Measurements from ENCODE around the gene IPCEF1.

DNA sequence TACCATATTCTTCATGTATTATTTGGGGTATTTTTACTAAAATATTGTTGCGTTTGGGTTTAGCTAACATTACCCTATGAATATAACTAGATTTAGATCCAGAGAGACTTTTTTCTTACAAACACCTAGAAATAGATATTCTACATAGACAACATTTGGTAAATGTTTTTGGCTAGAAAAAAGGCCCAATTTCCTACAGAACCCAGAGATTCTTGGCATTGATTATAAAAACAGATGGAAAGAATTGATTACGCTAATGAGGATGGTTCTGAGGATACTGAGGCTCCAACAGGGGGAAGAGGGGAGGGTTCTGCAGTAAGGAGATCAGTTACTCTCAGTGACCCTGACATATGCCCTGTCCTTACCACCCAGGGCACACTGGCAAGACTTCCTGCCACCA, 123.2 kb downstream of the IPCEF1 start:
- TF ChIP-seq ZFP30 (CRISPR knock-in tag; IDR thresholded peaks at IDR 0.05) (no peak), ZNF70 (CRISPR knock-in tag; IDR thresholded peaks at IDR 0.05) (no peak), RARB (CRISPR knock-in tag; IDR thresholded peaks at IDR 0.05) (no peak), ZNF8 (CRISPR knock-in tag; IDR thresholded peaks at IDR 0.05) (no peak), PPARA (CRISPR knock-in tag; IDR thresholded peaks at IDR 0.05; ENCODE audit: borderline replicate concordance) (no peak), ARNTL (CRISPR knock-in tag; IDR thresholded peaks at IDR 0.05; ENCODE audit: borderline replicate concordance, low read depth) (no peak), ZC3H10 (CRISPR knock-in tag; IDR thresholded peaks at IDR 0.05) (no peak), TCF4 (CRISPR knock-in tag; IDR thresholded peaks at IDR 0.05; ENCODE audit: borderline replicate concordance) (no peak), BACH2 (CRISPR knock-in tag; IDR thresholded peaks at IDR 0.05; ENCODE audit: borderline replicate concordance) (no peak), GLIS3 (CRISPR knock-in tag; IDR thresholded peaks at IDR 0.05) (no peak)
- TF ChIP-seq, protein P1, sequence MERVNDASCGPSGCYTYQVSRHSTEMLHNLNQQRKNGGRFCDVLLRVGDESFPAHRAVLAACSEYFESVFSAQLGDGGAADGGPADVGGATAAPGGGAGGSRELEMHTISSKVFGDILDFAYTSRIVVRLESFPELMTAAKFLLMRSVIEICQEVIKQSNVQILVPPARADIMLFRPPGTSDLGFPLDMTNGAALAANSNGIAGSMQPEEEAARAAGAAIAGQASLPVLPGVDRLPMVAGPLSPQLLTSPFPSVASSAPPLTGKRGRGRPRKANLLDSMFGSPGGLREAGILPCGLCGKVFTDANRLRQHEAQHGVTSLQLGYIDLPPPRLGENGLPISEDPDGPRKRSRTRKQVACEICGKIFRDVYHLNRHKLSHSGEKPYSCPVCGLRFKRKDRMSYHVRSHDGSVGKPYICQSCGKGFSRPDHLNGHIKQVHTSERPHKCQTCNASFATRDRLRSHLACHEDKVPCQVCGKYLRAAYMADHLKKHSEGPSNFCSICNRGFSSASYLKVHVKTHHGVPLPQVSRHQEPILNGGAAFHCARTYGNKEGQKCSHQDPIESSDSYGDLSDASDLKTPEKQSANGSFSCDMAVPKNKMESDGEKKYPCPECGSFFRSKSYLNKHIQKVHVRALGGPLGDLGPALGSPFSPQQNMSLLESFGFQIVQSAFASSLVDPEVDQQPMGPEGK (CRISPR knock-in tag; IDR thresholded peaks at IDR 0.05; ENCODE audit: borderline replicate concordance) = no peak
- TF ChIP-seq, protein P2, sequence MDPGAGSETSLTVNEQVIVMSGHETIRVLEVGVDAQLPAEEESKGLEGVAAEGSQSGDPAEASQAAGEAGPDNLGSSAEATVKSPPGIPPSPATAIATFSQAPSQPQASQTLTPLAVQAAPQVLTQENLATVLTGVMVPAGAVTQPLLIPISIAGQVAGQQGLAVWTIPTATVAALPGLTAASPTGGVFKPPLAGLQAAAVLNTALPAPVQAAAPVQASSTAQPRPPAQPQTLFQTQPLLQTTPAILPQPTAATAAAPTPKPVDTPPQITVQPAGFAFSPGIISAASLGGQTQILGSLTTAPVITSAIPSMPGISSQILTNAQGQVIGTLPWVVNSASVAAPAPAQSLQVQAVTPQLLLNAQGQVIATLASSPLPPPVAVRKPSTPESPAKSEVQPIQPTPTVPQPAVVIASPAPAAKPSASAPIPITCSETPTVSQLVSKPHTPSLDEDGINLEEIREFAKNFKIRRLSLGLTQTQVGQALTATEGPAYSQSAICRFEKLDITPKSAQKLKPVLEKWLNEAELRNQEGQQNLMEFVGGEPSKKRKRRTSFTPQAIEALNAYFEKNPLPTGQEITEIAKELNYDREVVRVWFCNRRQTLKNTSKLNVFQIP (CRISPR knock-in tag; IDR thresholded peaks at IDR 0.05; ENCODE audit: borderline replicate concordance, low read depth) = no peak
- TF ChIP-seq, protein P3, sequence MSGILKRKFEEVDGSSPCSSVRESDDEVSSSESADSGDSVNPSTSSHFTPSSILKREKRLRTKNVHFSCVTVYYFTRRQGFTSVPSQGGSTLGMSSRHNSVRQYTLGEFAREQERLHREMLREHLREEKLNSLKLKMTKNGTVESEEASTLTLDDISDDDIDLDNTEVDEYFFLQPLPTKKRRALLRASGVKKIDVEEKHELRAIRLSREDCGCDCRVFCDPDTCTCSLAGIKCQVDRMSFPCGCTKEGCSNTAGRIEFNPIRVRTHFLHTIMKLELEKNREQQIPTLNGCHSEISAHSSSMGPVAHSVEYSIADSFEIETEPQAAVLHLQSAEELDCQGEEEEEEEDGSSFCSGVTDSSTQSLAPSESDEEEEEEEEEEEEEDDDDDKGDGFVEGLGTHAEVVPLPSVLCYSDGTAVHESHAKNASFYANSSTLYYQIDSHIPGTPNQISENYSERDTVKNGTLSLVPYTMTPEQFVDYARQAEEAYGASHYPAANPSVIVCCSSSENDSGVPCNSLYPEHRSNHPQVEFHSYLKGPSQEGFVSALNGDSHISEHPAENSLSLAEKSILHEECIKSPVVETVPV (CRISPR knock-in tag; IDR thresholded peaks at IDR 0.05) = no peak
